HG03039 (cell line): ENCODE results near the gene ALDH1A1.

Experiments used
- ATAC-seq: cut with Tn5 transposase; IDR thresholded peaks from one replicate; pipeline ENCODE4 v1.9.1; 2021; ENCODE audit warnings: mild to moderate bottlenecking, moderate library complexity; ENCODE audit not compliant: unreplicated experiment

Gene ALDH1A1

GRCh38 chr9:72980183-72980582, 27.3 kb upstream of the ALDH1A1 start:
- no peak for ATAC-seq

- ATAC-seq: no peak
Observed at GRCh38 chr9:72979405-72980100, 26.7 kb upstream of the ALDH1A1 start.

- no peak for ATAC-seq
Observed at GRCh38 chr9:72978744-72979143, 25.9 kb upstream of the ALDH1A1 start.

- ATAC-seq: no peak
Observed at GRCh38 chr9:72977670-72978069, 24.8 kb upstream of the ALDH1A1 start.

GRCh38 chr9:72974501-72974900, 21.6 kb upstream of the ALDH1A1 start:
- no peak for ATAC-seq

- ATAC-seq: no peak
Observed at GRCh38 chr9:72972636-72973035, 19.8 kb upstream of the ALDH1A1 start.

- no peak for ATAC-seq
Observed at GRCh38 chr9:72971411-72971810, 18.6 kb upstream of the ALDH1A1 start.

GRCh38 chr9:72960446-72960845, 7.6 kb upstream of the ALDH1A1 start:
- ATAC-seq: no peak

- no peak for ATAC-seq
Observed at GRCh38 chr9:72958485-72959281, 5.8 kb upstream of the ALDH1A1 start.

GRCh38 chr9:72955571-72955970, 2.7 kb upstream of the ALDH1A1 start:
- no peak for ATAC-seq

GRCh38 chr9:72955126-72955455, 2.2 kb upstream of the ALDH1A1 start:
- no peak for ATAC-seq

- no peak for ATAC-seq
Observed at GRCh38 chr9:72954431-72955125, 1.7 kb upstream of the ALDH1A1 start.

- ATAC-seq: no peak
Observed at GRCh38 chr9:72952381-72952690, 517 bp downstream of the ALDH1A1 start.

GRCh38 chr9:72951520-72952380, 1.1 kb downstream of the ALDH1A1 start:
- ATAC-seq: no peak

GRCh38 chr9:72950875-72951442, 1.9 kb downstream of the ALDH1A1 start:
- ATAC-seq: no peak

- no peak for ATAC-seq
Observed at GRCh38 chr9:72949918-72950325, 2.9 kb downstream of the ALDH1A1 start.

GRCh38 chr9:72949244-72949582, 3.6 kb downstream of the ALDH1A1 start:
- no peak for ATAC-seq

- no peak for ATAC-seq
Observed at GRCh38 chr9:72948575-72949243, 4.1 kb downstream of the ALDH1A1 start.

- ATAC-seq: no peak
Observed at GRCh38 chr9:72947984-72948465, 4.8 kb downstream of the ALDH1A1 start.

GRCh38 chr9:72946821-72947220, 6.0 kb downstream of the ALDH1A1 start:
- no peak for ATAC-seq
